GM18858 (cell line): ENCODE data around the gene OR5B12.
"Not testable (repeated sequence)": the region's sequence is repeated elsewhere in the genome, so short reads cannot be mapped to it uniquely, and the experiment has no call there.

ENCODE experiments used
- ATAC-seq: cut with Tn5 transposase; IDR thresholded peaks from one replicate; pipeline ENCODE4 v1.9.1; 2021; ENCODE audit not compliant: unreplicated experiment

OR5B12 gene

DNA sequence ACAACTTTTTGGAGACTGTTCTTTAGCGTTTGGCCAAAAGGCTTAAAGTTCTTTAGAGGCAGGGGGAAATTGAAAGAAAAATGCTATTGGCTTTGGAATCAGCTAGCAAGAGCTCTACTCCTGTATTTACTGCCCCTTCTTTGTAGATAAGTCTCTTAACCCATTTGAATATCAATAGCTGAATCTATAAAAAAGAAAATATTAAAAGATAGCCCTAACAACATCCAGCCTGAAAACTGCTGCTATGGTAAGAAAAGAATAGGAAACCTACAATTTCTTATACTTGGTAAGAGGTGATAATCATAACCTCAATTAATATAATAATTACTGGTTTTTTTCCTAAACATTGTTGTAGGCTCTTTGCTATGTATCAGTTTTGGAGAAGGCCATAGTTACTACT lies at the start of gene OR5B12:
OR5B12 (minus strand) TSS at position 101 of the 400 bp plus-strand sequence. CDS start 2,085 bp downstream, outside the sequence.
- ATAC-seq, result no peak

DNA sequence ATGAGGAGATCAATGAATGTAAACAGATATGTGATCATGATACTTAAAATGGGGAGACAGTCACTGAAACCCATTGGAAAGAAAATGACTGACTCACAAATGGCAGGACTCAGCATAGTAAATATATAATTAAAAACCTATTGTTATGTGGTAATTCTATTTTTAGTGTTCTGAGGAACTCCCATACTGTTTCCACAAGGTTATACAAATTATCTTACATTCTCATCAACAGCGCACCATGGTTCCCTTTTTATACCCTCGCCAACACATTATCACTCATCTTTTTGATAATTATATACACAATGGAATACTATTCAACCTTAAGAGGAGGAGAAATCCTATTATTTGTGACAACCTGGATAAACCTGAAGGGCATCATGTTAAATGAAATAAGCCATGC lies 48.8 kb upstream of the OR5B12 start:
- ATAC-seq, result no peak

- no peak for ATAC-seq
Measured at GRCh38 chr11:58487170-58487569, 45.1 kb upstream of the OR5B12 start.

GRCh38 chr11:58485961-58486360 lies 43.9 kb upstream of the OR5B12 start:
- no peak for ATAC-seq

DNA sequence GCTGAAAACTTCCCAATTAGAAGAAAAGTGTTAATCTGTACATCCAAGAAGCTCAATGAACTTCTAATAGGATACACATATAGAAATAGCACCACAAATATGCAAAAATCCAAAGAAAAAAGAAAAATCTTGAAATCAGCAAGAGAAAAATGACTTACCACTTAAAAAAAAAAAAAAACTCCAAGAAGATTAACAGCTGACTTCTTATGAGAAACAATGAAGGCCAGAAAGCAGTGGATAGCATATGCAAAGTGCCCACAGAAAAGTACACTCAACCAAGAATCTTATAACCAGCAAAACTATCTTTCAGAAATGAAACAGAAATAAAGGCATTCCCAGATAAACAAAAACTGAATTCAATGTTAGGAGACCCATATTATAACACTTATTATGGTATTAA lies 29.9 kb upstream of the OR5B12 start:
- no peak for ATAC-seq

GRCh38 chr11:58466293-58466692 lies 24.3 kb upstream of the OR5B12 start:
- ATAC-seq, result no peak

GRCh38 chr11:58465690-58466089 lies 23.7 kb upstream of the OR5B12 start:
- no peak for ATAC-seq

GRCh38 chr11:58451585-58451984 lies 9.5 kb upstream of the OR5B12 start:
- no peak for ATAC-seq

DNA sequence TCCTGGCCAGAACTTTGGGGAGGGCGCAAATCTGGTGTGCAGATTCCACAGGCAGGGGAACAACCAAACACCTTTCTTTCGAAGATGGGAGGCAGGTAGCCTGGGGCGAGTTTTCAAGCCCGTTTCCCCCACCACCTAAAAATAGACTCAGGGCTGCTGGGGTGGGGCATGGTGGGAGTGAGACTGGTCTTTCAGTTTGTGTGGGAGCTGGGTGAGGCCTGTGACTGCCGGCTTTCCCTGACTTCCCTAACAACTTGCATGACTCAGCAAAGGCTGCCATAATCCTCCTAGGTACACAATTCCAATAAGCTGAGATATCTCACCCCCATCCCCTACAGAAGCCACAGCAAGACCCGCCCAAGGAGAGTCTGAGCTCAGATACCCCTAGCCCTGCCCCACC lies 4.3 kb upstream of the OR5B12 start:
- no peak for ATAC-seq

- ATAC-seq, result no peak
Measured at GRCh38 chr11:58444300-58444699, 2.3 kb upstream of the OR5B12 start.

DNA sequence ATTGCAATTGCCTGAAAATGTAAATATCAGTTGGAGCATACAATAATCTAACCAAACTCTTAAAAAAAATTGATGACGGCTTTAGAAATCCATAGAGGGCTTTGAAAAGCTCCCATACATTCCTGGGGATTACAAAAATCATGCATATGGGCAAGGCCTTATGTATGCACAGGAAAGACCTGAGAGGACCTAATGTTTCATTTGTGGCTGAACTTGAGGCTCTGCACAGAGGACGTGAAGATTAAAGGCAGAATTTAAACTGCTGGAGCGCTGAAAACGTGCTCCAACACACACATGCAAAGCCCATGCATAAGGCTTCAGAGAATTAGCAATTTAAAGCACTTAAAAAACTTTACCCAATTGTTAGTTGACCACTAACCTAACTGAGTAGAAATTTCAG lies 3.5 kb downstream of the OR5B12 start:
- ATAC-seq, result no peak

GRCh38 chr11:58434217-58434616 lies 7.8 kb downstream of the OR5B12 start:
- no peak for ATAC-seq

GRCh38 chr11:58433638-58434203 lies 8.3 kb downstream of the OR5B12 start:
- ATAC-seq, result peak; percentile 84

DNA sequence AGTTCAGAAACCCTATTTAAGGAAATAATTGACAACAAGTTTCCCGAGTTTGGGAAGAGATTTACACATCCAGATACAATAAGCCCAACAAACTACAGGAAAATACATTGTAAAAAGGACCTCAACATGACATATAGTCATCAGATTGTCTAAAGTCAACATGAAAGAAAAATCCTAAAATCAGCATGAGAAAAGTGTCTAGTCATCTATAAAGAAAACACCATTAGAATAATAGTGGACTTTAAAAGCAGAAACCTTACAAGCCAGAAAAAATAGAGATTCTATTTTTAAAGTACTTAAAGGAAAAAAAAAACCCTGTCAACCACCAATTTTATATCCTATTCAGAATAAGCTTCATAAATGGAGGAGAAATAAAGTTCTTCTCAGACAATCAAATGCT lies 12.8 kb downstream of the OR5B12 start:
- ATAC-seq, result no peak

DNA sequence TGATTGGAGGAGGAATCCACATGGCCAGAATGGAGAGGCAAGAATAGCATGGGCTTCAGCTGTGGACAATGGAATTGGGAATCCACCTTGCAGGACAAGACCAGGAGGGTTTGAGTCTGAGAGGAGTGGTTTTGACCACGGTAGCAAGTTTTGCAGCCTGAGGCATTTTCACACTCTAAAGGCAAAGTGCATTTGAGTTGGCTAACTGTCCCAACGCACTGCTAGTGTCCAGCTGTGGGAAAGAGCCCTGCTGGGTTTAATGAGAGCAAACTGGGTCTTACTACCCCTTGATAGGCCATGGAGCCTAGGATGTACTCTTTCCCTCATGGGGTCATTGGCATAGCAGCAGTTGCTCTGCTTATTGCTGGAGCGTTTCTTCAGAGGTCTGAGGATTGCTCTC lies 14.0 kb downstream of the OR5B12 start, which contains the start of gene OR5B2:
OR5B2 (minus strand) TSS at position 101 of the 400 bp plus-strand sequence. CDS start 4,860 bp downstream, outside the sequence.
- no peak for ATAC-seq

- no peak for ATAC-seq
Measured at GRCh38 chr11:58406774-58407173, 35.3 kb downstream of the OR5B12 start, which contains the start of gene OR5B3. Gene OR5B3, minus strand, starts transcription at chr11:58406874. Its CDS starts 3,465 bp downstream, at chr11:58403409.

DNA sequence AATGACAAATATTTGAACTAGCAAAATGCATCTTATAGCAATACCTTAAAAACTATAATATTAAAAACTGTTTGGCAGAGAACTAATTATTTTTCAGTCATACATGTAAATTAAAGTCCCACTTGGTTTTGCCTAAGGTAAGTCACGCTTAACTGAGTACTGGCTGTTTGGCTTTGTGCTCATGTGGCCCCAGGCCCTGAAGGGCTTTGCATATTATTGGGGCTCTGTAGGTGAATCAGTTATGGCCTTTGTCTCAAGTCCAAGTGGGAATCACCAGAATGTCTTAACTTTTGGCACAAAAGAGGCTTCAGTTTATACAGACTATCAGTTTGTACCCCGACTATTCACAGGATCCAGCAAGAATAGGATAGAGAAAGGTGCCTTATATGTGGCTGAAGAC lies 42.4 kb downstream of the OR5B12 start:
- not testable (repeated sequence) for ATAC-seq

GRCh38 chr11:58395581-58395980 lies 46.5 kb downstream of the OR5B12 start:
- no peak for ATAC-seq

- no peak for ATAC-seq
Measured at GRCh38 chr11:58394195-58394594, 47.8 kb downstream of the OR5B12 start.

- ATAC-seq, result no peak
Measured at GRCh38 chr11:58392746-58393145, 49.3 kb downstream of the OR5B12 start.

DNA sequence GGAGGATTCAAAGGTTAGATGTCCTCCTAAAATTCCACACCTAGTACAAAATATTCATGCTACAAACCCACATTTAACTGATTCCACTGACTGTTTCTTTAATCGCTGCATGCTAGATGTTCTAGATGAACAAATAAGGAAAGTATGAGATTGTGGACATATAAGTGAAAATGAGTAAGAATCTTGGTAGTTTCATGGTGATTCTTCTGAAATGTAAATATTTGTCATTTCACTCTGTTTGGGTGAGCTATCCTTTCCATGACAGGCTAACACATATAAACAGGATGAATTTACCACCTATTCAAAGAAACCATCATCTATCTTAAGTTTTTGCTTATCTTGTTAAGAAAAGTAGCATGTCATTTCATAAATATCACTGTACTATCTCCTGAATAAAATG lies 50.2 kb downstream of the OR5B12 start:
- ATAC-seq, result no peak

GRCh38 chr11:58390551-58391063 lies 51.4 kb downstream of the OR5B12 start:
- no peak for ATAC-seq
